Suprapubic skin (tissue), 4 donors: Measurements from ENCODE around the gene SEZ6L. TPM values are rescaled to one million over a fixed set of nuclear protein-coding genes. Genes with fewer than 3 reads are reported as not detected.

Source experiments
- DNase-seq, 2 donors: peaks; one replicate each; pipeline ENCODE4 v3.0.0-alpha.2; 2019; ENCODE audit warnings: low spot score in 2 of 2
- H3K27ac ChIP-seq: fragments of 200-600 bp; sonication (generic); one replicate; pipeline ENCODE4 v1.5.1; 2019
- H3K27me3 ChIP-seq: fragments of 200-600 bp; sonication (generic); one replicate; pipeline ENCODE4 v1.5.1; 2019
- H3K36me3 ChIP-seq: fragments of 200-600 bp; sonication (generic); one replicate; pipeline ENCODE4 v1.5.1; 2019
- H3K4me1 ChIP-seq: fragments of 200-600 bp; sonication (generic); one replicate; pipeline ENCODE4 v1.5.1; 2019
- H3K4me3 ChIP-seq: fragments of 200-600 bp; sonication (generic); one replicate; pipeline ENCODE4 v1.5.1; 2019; ENCODE audit warnings: mild to moderate bottlenecking
- H3K9me3 ChIP-seq: fragments of 200-600 bp; sonication (generic); one replicate; pipeline ENCODE4 v1.5.1; 2019
- EP300 ChIP-seq: sonication (generic); formaldehyde crosslinking; IDR thresholded peaks from one replicate; pipeline ENCODE4 v1.6.1; 2017; ENCODE audit warnings: antibody characterized with exemption
- POLR2A ChIP-seq, 2 donors: fragments of 450-650 bp; IDR thresholded peaks; one replicate each; pipeline ENCODE4 v1.6.1; 2017; ENCODE audit warnings: antibody characterized with exemption in 2 of 2, mild to moderate bottlenecking in 2 of 2, moderate library complexity in 2 of 2
- POLR2AphosphoS5 ChIP-seq, 3 donors: sonication (generic); formaldehyde crosslinking; IDR thresholded peaks; one replicate each; pipeline ENCODE4 v1.6.1; 2017; ENCODE audit warnings: antibody characterized with exemption in 3 of 3
- WGBS: methylation state at CpG from one replicate; pipeline ENCODE4 v1.1.5; 2018; 5-methylcytosine and 5-hydroxymethylcytosine counted together
- total RNA-seq, 4 donors: library from RNA; depleted of rRNA; stranded (reverse); fragments of >200 nt; gene quantifications; one replicate each; pipeline ENCODE4 v1.1.0, GENCODE V29; 2016
- TF ChIP-seq, protein P1 (sequence below), 2 donors: fragments of 200-600 bp in 1 of 2; fragments of 450-650 bp in 1 of 2; sonication (generic) in 1 of 2; IDR thresholded peaks; one replicate each; pipeline ENCODE4 v1.5.1; 2016 to 2019; ENCODE audit warnings: antibody characterized with exemption in 2 of 2, mild to moderate bottlenecking in 1 of 2, moderate library complexity in 1 of 2

SEZ6L gene
- total RNA-seq, 4 donors from 2014 or later: 0.24 to 2.2 (median 0.89) TPM

DNA sequence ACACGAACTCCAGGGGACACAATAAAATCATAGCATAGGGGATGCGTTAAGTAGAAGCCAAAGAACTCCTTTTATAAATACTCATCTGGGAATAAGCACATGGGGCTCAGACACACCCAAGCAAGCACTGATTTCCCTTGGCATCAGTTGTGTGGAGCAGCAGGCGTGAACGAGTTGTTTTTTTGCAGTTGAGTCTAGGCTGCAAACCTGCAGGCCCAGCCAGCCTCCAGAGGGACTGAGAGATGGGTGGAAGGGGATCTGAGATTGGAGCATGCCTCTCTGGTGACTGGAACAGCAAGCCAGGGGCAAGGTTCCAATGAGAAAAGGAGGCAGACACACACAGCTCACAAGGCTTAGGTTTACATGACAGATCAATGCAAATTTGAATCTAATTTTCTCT is 27.4 kb upstream of the SEZ6L start:
- Histone ChIP-seq H3K9me3 (no peaks in the 10 kb centered on the region), H3K4me3 (no peak overlapping the region), H3K36me3 (no peaks in the 10 kb centered on the region), H3K27me3 (peaks cover 24% of the 10 kb centered on the region), H3K4me1 (no peaks in the 10 kb centered on the region), H3K27ac (no peak overlapping the region)
- WGBS: 62% methylated on average over 4 of the region's 4 CpGs
- no peak for DNase-seq
- no peak for TF ChIP-seq POLR2A (IDR thresholded peaks at IDR 0.05)
- no peak for TF ChIP-seq EP300
- TF ChIP-seq POLR2AphosphoS5 (IDR thresholded peaks at IDR 0.05): no peak
- TF ChIP-seq, protein P1, sequence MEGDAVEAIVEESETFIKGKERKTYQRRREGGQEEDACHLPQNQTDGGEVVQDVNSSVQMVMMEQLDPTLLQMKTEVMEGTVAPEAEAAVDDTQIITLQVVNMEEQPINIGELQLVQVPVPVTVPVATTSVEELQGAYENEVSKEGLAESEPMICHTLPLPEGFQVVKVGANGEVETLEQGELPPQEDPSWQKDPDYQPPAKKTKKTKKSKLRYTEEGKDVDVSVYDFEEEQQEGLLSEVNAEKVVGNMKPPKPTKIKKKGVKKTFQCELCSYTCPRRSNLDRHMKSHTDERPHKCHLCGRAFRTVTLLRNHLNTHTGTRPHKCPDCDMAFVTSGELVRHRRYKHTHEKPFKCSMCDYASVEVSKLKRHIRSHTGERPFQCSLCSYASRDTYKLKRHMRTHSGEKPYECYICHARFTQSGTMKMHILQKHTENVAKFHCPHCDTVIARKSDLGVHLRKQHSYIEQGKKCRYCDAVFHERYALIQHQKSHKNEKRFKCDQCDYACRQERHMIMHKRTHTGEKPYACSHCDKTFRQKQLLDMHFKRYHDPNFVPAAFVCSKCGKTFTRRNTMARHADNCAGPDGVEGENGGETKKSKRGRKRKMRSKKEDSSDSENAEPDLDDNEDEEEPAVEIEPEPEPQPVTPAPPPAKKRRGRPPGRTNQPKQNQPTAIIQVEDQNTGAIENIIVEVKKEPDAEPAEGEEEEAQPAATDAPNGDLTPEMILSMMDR (IDR thresholded peaks at IDR 0.05): no peak

GRCh38 chr22:26143806-26144325 is 25.4 kb upstream of the SEZ6L start:
- no peaks in the 10 kb centered on the region for H3K36me3 ChIP-seq
- peaks cover 29% of the 10 kb centered on the region for H3K27me3 ChIP-seq
- WGBS: 87% methylated on average over 3 of the region's 3 CpGs
- TF ChIP-seq, protein P1 (IDR thresholded peaks at IDR 0.05): no peak
- no peak for TF ChIP-seq POLR2A (IDR thresholded peaks at IDR 0.05)
- no peak for TF ChIP-seq POLR2AphosphoS5 (IDR thresholded peaks at IDR 0.05)
- no peak for TF ChIP-seq EP300
- no peaks in the 10 kb centered on the region for H3K4me1 ChIP-seq
- DNase-seq: no peak
- H3K9me3 ChIP-seq: no peaks in the 10 kb centered on the region
- H3K4me3 ChIP-seq: no peak overlapping the region
- H3K27ac ChIP-seq: no peak overlapping the region

GRCh38 chr22:26159886-26160285 is 9.4 kb upstream of the SEZ6L start:
- H3K36me3 ChIP-seq: no peaks in the 10 kb centered on the region
- no peak for TF ChIP-seq EP300
- no peaks in the 10 kb centered on the region for H3K4me1 ChIP-seq
- no peak overlapping the region for H3K27ac ChIP-seq
- no peak overlapping the region for H3K4me3 ChIP-seq
- no peaks in the 10 kb centered on the region for H3K9me3 ChIP-seq
- DNase-seq: no peak
- peaks cover 39% of the 10 kb centered on the region for H3K27me3 ChIP-seq

- Histone ChIP-seq H3K27ac (no peak overlapping the region), H3K36me3 (no peaks in the 10 kb centered on the region), H3K27me3 (peaks cover 46% of the 10 kb centered on the region), H3K4me3 (no peak overlapping the region), H3K4me1 (no peaks in the 10 kb centered on the region), H3K9me3 (no peaks in the 10 kb centered on the region)
- no peak for DNase-seq
- WGBS: 49% methylated on average over 7 of the region's 7 CpGs
- TF ChIP-seq POLR2A (IDR thresholded peaks at IDR 0.05) (no peak), EP300 (no peak)
- TF ChIP-seq, protein P1 (IDR thresholded peaks at IDR 0.05): no peak
These were observed 7.5 kb upstream of the SEZ6L start for GRCh38 chr22:26161746-26162145.

DNA sequence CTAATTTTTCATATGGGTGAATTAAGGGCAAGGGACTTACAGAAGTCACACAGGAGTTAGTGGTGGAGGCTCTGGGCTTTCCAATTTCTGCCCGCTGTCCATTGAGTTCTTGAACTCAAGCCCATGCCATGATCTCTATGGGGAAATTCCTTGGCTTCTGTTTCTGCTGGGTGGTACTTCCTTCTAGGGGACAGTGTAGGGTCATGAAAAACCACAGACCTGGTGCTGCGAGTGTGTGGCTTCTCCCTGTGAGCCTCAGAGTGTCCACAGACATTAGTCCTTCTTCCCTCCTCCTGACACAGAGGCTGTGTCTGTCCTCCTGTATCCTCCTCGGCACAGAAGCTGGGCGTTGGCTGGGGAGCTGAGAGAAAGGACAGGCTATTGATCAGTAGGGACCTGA is 6.3 kb upstream of the SEZ6L start:
- Histone ChIP-seq H3K27me3 (peaks cover 53% of the 10 kb centered on the region), H3K36me3 (no peaks in the 10 kb centered on the region), H3K9me3 (no peaks in the 10 kb centered on the region), H3K4me1 (no peaks in the 10 kb centered on the region), H3K27ac (no peak overlapping the region), H3K4me3 (no peak overlapping the region)
- TF ChIP-seq, protein P1 (IDR thresholded peaks at IDR 0.05): no peak
- no peak for TF ChIP-seq EP300
- DNase-seq: no peak
- 88% methylated on average over 4 of the region's 4 CpGs for WGBS

- no peak for DNase-seq
- WGBS: 75% methylated on average over 8 of the region's 8 CpGs
- H3K9me3 ChIP-seq: no peaks in the 10 kb centered on the region
- H3K4me3 ChIP-seq: no peak overlapping the region
- peaks cover 4% of the 10 kb centered on the region for H3K4me1 ChIP-seq
- H3K27ac ChIP-seq: no peak overlapping the region
- peaks cover 60% of the 10 kb centered on the region for H3K27me3 ChIP-seq
- no peaks in the 10 kb centered on the region for H3K36me3 ChIP-seq
- TF ChIP-seq, protein P1 (IDR thresholded peaks at IDR 0.05): no peak
- TF ChIP-seq POLR2AphosphoS5 (IDR thresholded peaks at IDR 0.05) (no peak), POLR2A (IDR thresholded peaks at IDR 0.05) (no peak), EP300 (no peak)
These were observed 5.1 kb upstream of the SEZ6L start for GRCh38 chr22:26164174-26164573.
